CD14-positive monocyte (primary cell): ENCODE results near the gene F11. TPM values are rescaled to one million over a fixed set of nuclear protein-coding genes. Genes with fewer than 3 reads are reported as not detected.
"Not testable (repeated sequence)": the region's sequence is repeated elsewhere in the genome, so short reads cannot be mapped to it uniquely, and the experiment has no call there.

Experiments used
- DNase-seq, 3 donors: peaks; one replicate each; pipeline ENCODE4 v3.0.0-alpha.2; 2011 to 2022
- H2AFZ ChIP-seq: 2 replicates; pipeline ENCODE4 v1.6.0; 2012; ENCODE audit warnings: mild to moderate bottlenecking, low read depth, low read length, inconsistent platforms; ENCODE audit not compliant: insufficient read depth, poor library complexity, severe bottlenecking
- H3K27ac ChIP-seq, 2 donors: 1 replicate in 1 of 2; 2 replicates in 1 of 2; pipeline ENCODE4 v1.5.1; 2012 to 2013; ENCODE audit warnings: low read length in 2 of 2, control low read depth in 1 of 2, inconsistent platforms in 1 of 2, low read depth in 1 of 2, mild to moderate bottlenecking in 1 of 2
- H3K27me3 ChIP-seq, 2 donors: one replicate each; pipeline versions ENCODE4 v1.6.0 to v1.6.1; 2011 to 2013; ENCODE audit warnings: low read length in 2 of 2; ENCODE audit not compliant: control insufficient read depth in 2 of 2, insufficient read depth in 2 of 2
- H3K36me3 ChIP-seq, 2 donors: replicated peaks in 1 of 2; 1 replicate in 1 of 2; 2 replicates in 1 of 2; pipeline versions ENCODE4 v1.5.1 to v1.6.1; 2012 to 2013; ENCODE audit warnings: low read length in 2 of 2, control low read depth in 1 of 2, inconsistent platforms in 1 of 2, mild to moderate bottlenecking in 1 of 2; ENCODE audit not compliant: insufficient read depth in 2 of 2, control insufficient read depth in 1 of 2
- H3K4me1 ChIP-seq, 2 donors: 1 replicate in 1 of 2; 2 replicates in 1 of 2; pipeline versions ENCODE4 v1.5.1 to v1.6.1; 2012 to 2013; ENCODE audit warnings: low read length in 2 of 2, control low read depth in 1 of 2, inconsistent platforms in 1 of 2, mild to moderate bottlenecking in 1 of 2, moderate library complexity in 1 of 2; ENCODE audit not compliant: insufficient read depth in 2 of 2, control insufficient read depth in 1 of 2
- H3K4me2 ChIP-seq: replicated peaks from 2 replicates; pipeline ENCODE3; 2012; ENCODE audit warnings: low read length, moderate library complexity, mild to moderate bottlenecking; ENCODE audit not compliant: poor library complexity, severe bottlenecking; ENCODE audit errors: extremely low read depth
- H3K4me3 ChIP-seq, 3 experiments: fragments of 200-600 bp in 1 of 3; sonication (generic) in 1 of 3; replicated peaks in 1 of 3; 1 replicate in 2 of 3; 2 replicates in 1 of 3; pipeline ENCODE4 v1.5.1; 2011 to 2013; ENCODE audit warnings: low read length in 3 of 3, mild to moderate bottlenecking in 3 of 3, control low read depth in 2 of 3, low read depth in 2 of 3, inconsistent platforms in 1 of 3, moderate library complexity in 1 of 3
- H3K79me2 ChIP-seq: 2 replicates; pipeline ENCODE4 v1.6.0; 2012; ENCODE audit warnings: mild to moderate bottlenecking, control low read depth, inconsistent platforms, low read length, moderate library complexity; ENCODE audit not compliant: insufficient read depth
- H3K9ac ChIP-seq: 2 replicates; pipeline ENCODE4 v1.6.0; 2017; ENCODE audit warnings: low read length, mild to moderate bottlenecking; ENCODE audit not compliant: insufficient read depth, poor library complexity, severe bottlenecking
- H3K9me3 ChIP-seq, 2 donors: replicated peaks in 1 of 2; 1 replicate in 1 of 2; 2 replicates in 1 of 2; pipeline versions ENCODE4 v1.5.1 to v1.6.1; 2012 to 2013; ENCODE audit warnings: low read length in 2 of 2, control low read depth in 1 of 2; ENCODE audit not compliant: control insufficient read depth in 1 of 2, insufficient read depth in 1 of 2
- H4K20me1 ChIP-seq: 2 replicates; pipeline ENCODE4 v1.6.0; 2012; ENCODE audit warnings: mild to moderate bottlenecking, low read length, control low read depth, moderate library complexity; ENCODE audit not compliant: insufficient read depth
- H3K27ac Mint-ChIP-seq, 7 donors: one replicate each; pipeline ENCODE4 v1.8.0; 2020; ENCODE audit warnings: mild to moderate bottlenecking in 7 of 7, mixed read lengths in 7 of 7, moderate library complexity in 6 of 7, inconsistent platforms in 2 of 7
- H3K27me3 Mint-ChIP-seq, 3 donors: one replicate each; pipeline ENCODE4 v1.8.0; 2021 to 2022; ENCODE audit warnings: low read depth in 3 of 3, mild to moderate bottlenecking in 3 of 3, mixed read lengths in 3 of 3, moderate library complexity in 3 of 3, inconsistent platforms in 1 of 3
- H3K36me3 Mint-ChIP-seq, 2 donors: one replicate each; pipeline ENCODE4 v1.8.0; 2020; ENCODE audit warnings: mixed read lengths in 2 of 2, inconsistent platforms in 1 of 2, mild to moderate bottlenecking in 1 of 2
- H3K4me1 Mint-ChIP-seq: one replicate; pipeline ENCODE4 v1.8.0; 2020; ENCODE audit warnings: mild to moderate bottlenecking, mixed read lengths
- H3K4me3 Mint-ChIP-seq, 2 donors: one replicate each; pipeline ENCODE4 v1.8.0; 2020; ENCODE audit warnings: mild to moderate bottlenecking in 2 of 2, mixed read lengths in 2 of 2, moderate library complexity in 1 of 2
- H3K9me3 Mint-ChIP-seq, 7 donors: one replicate each; pipeline ENCODE4 v1.8.0; 2020 to 2022; ENCODE audit warnings: mixed read lengths in 7 of 7, mild to moderate bottlenecking in 6 of 7, moderate library complexity in 6 of 7, inconsistent platforms in 2 of 7
- CTCF ChIP-seq: fragments of 200-600 bp; IDR thresholded peaks from one replicate; pipeline ENCODE4 v1.8.0; 2022; ENCODE audit warnings: antibody characterized with exemption, mild to moderate bottlenecking
- WGBS: methylation state at CpG from one replicate; pipeline ENCODE4 v1.1.5; 2013; ENCODE audit warnings: missing lambda C conversion rate; ENCODE audit not compliant: insufficient coverage; 5-methylcytosine and 5-hydroxymethylcytosine counted together
- intact Hi-C, 2 donors: fragments of 100-400 bp; cut with micrococcal nuclease; formaldehyde crosslinking; loops; one replicate each; pipeline versions ENCODE4 v1.15.0 to v1.15.1; 2023
- polyA plus RNA-seq, 3 donors: library from polyadenylated mRNA; depleted of rRNA in 1 of 3; unstranded in 2 of 3; stranded (reverse) in 1 of 3; fragments of 300-500 nt in 2 of 3; fragments of >200 nt in 1 of 3; fragmentation: Illumina TruSeq in 2 of 3; gene quantifications; 1 replicate in 2 of 3; 2 replicates in 1 of 3; pipeline ENCODE4 v1.2.3, GENCODE V29; 2012 to 2021

F11 gene
- polyA plus RNA-seq, 3 donors, result not detected

- Mint-ChIP-seq H3K4me3 (no peak overlapping the region), H3K36me3 (no peaks in the 10 kb centered on the region), H3K9me3 (peaks cover 0 to 9% (median 6%) of the 10 kb centered on the region in 7 donors), H3K4me1 (no peaks in the 10 kb centered on the region), H3K27ac (no peak overlapping the region), H3K27me3 (peaks cover 0 to under 1% (median 0%) of the 10 kb centered on the region in 3 donors)
- Histone ChIP-seq H3K9ac (no peak overlapping the region), H3K79me2 (no peaks in the 10 kb centered on the region), H3K4me2 (no peak overlapping the region), H3K27ac (no peak overlapping the region), H3K36me3 (no peaks in the 10 kb centered on the region), H3K9me3 (peaks cover 0 to 12% of the 10 kb centered on the region in 2 donors), H3K27me3 (no peaks in the 10 kb centered on the region), H3K4me1 (no peaks in the 10 kb centered on the region), H4K20me1 (no peaks in the 10 kb centered on the region), H3K4me3 (no peak overlapping the region), H2AFZ (no peak overlapping the region)
- intact Hi-C loops, result no loop called here
- DNase-seq, result no peak
- TF ChIP-seq CTCF, result no peak
- WGBS, result 93% methylated on average over 1 of the region's 7 CpGs
Measured at GRCh38 chr4:186240848-186241491, 25.0 kb upstream of the F11 start.

GRCh38 chr4:186241616-186242015, 24.4 kb upstream of the F11 start:
- Histone ChIP-seq H3K27ac (no peak overlapping the region), H3K36me3 (no peaks in the 10 kb centered on the region), H2AFZ (no peak overlapping the region), H3K9ac (no peak overlapping the region), H3K79me2 (no peaks in the 10 kb centered on the region), H3K4me2 (no peak overlapping the region), H3K9me3 (peaks cover 0 to 12% of the 10 kb centered on the region in 2 donors), H4K20me1 (no peaks in the 10 kb centered on the region), H3K4me3 (no peak overlapping the region), H3K4me1 (no peaks in the 10 kb centered on the region), H3K27me3 (no peaks in the 10 kb centered on the region)
- peaks cover 2 to 15% (median 9%) of the 10 kb centered on the region in 7 donors for H3K9me3 Mint-ChIP-seq
- no peaks in the 10 kb centered on the region for H3K36me3 Mint-ChIP-seq
- DNase-seq, result no peak
- H3K27me3 Mint-ChIP-seq, result peaks cover 0 to 1% (median 0%) of the 10 kb centered on the region in 3 donors
- intact Hi-C loops, result no loop called here
- no peak for TF ChIP-seq CTCF
- H3K4me1 Mint-ChIP-seq, result no peaks in the 10 kb centered on the region
- no peak overlapping the region for H3K4me3 Mint-ChIP-seq
- WGBS, result 89% methylated on average over 3 of the region's 4 CpGs
- H3K27ac Mint-ChIP-seq, result no peak overlapping the region

- H3K4me2 ChIP-seq, H3K27ac Mint-ChIP-seq, H4K20me1 ChIP-seq, H3K4me3 Mint-ChIP-seq, H2AFZ ChIP-seq, H3K4me3 ChIP-seq, H3K27ac ChIP-seq, H3K9ac ChIP-seq, H3K4me1 Mint-ChIP-seq, intact Hi-C loops, H3K27me3 ChIP-seq, H3K36me3 Mint-ChIP-seq, H3K36me3 ChIP-seq, H3K27me3 Mint-ChIP-seq, DNase-seq, H3K79me2 ChIP-seq, H3K4me1 ChIP-seq: not testable (repeated sequence)
- H3K9me3 ChIP-seq, result peaks cover 0 to 12% of the 10 kb centered on the region in 2 donors
- peaks cover 4 to 16% (median 12%) of the 10 kb centered on the region in 7 donors for H3K9me3 Mint-ChIP-seq
- 87% methylated on average over 5 of the region's 10 CpGs for WGBS
Measured at GRCh38 chr4:186242031-186242430, 24.0 kb upstream of the F11 start.
